HG02759 (cell line): ENCODE results near the gene ATP5F1C.
"Not testable (repeated sequence)": the region's sequence is repeated elsewhere in the genome, so short reads cannot be mapped to it uniquely, and the experiment has no call there.

ENCODE experiments used
- ATAC-seq: cut with Tn5 transposase; IDR thresholded peaks from one replicate; pipeline ENCODE4 v1.9.1; 2021; ENCODE audit warnings: mild to moderate bottlenecking, moderate library complexity; ENCODE audit not compliant: unreplicated experiment

Gene ATP5F1C

GRCh38 chr10:7792541-7792940 lies 4.6 kb downstream of the ATP5F1C start:
- ATAC-seq = no peak

GRCh38 chr10:7794251-7795026 lies 6.5 kb downstream of the ATP5F1C start:
- no peak for ATAC-seq

- no peak for ATAC-seq
These were observed 7.6 kb downstream of the ATP5F1C start for GRCh38 chr10:7795605-7796004.

- ATAC-seq = no peak
These were observed 9.6 kb downstream of the ATP5F1C start for GRCh38 chr10:7797582-7797981.

GRCh38 chr10:7802606-7803005 lies 14.6 kb downstream of the ATP5F1C start:
- ATAC-seq = no peak

- ATAC-seq = no peak
These were observed 16.2 kb downstream of the ATP5F1C start for GRCh38 chr10:7804216-7804615.

- no peak for ATAC-seq
These were observed 16.8 kb downstream of the ATP5F1C start for GRCh38 chr10:7804741-7805140.

GRCh38 chr10:7808686-7809267 lies 20.8 kb downstream of the ATP5F1C start:
- ATAC-seq = no peak

GRCh38 chr10:7810443-7810842 lies 22.5 kb downstream of the ATP5F1C start:
- ATAC-seq = no peak

- no peak for ATAC-seq
These were observed 23.0 kb downstream of the ATP5F1C start for GRCh38 chr10:7811000-7811399.

- ATAC-seq = not testable (repeated sequence)
These were observed 23.8 kb downstream of the ATP5F1C start for GRCh38 chr10:7811743-7812142.

GRCh38 chr10:7813481-7813880 lies 25.5 kb downstream of the ATP5F1C start:
- no peak for ATAC-seq

GRCh38 chr10:7817576-7817975 lies 29.6 kb downstream of the ATP5F1C start:
- no peak for ATAC-seq

GRCh38 chr10:7817984-7818294 lies 30.0 kb downstream of the ATP5F1C start:
- ATAC-seq = peak; percentile 14

- ATAC-seq = peak; percentile 88
These were observed 30.5 kb downstream of the ATP5F1C start, which contains the start of gene TAF3 for GRCh38 chr10:7818295-7819120. TSS of gene TAF3 (plus strand) at chr10:7818505. CDS start at chr10:7818710, 205 bp downstream.

GRCh38 chr10:7819121-7819460 lies 31.1 kb downstream of the ATP5F1C start:
- ATAC-seq = peak; percentile 46

GRCh38 chr10:7824251-7824650 lies 36.3 kb downstream of the ATP5F1C start:
- ATAC-seq = no peak

- ATAC-seq = no peak
These were observed 39.0 kb downstream of the ATP5F1C start for GRCh38 chr10:7826971-7827370.

- ATAC-seq = no peak
These were observed 41.4 kb downstream of the ATP5F1C start for GRCh38 chr10:7829289-7829834.

GRCh38 chr10:7832060-7832459 lies 44.1 kb downstream of the ATP5F1C start:
- no peak for ATAC-seq

- no peak for ATAC-seq
These were observed 45.2 kb downstream of the ATP5F1C start for GRCh38 chr10:7833210-7833609.

- ATAC-seq = no peak
These were observed 46.3 kb downstream of the ATP5F1C start for GRCh38 chr10:7834262-7834661.
